GM21825 (cell line): Measurements from ENCODE around the gene ATP7B.
"Not testable (repeated sequence)": the region's sequence is repeated elsewhere in the genome, so short reads cannot be mapped to it uniquely, and the experiment has no call there.

Source experiments
- ATAC-seq: cut with Tn5 transposase; IDR thresholded peaks from one replicate; pipeline ENCODE4 v1.9.1; 2021; ENCODE audit warnings: mild to moderate bottlenecking, moderate library complexity; ENCODE audit not compliant: unreplicated experiment

ATP7B gene

GRCh38 chr13:52010890-52011631 lies at the start of gene ATP7B:
TSS of gene ATP7B (minus strand) at chr13:52011450. CDS start at chr13:52011337, 113 bp downstream.
- ATAC-seq = no peak

GRCh38 chr13:52053460-52053859 lies 42.2 kb upstream of the ATP7B start:
- no peak for ATAC-seq

- no peak for ATAC-seq
Observed at GRCh38 chr13:52051400-52051799, 40.1 kb upstream of the ATP7B start.

- no peak for ATAC-seq
Observed at GRCh38 chr13:52048516-52048915, 37.3 kb upstream of the ATP7B start.

- no peak for ATAC-seq
Observed at GRCh38 chr13:52047463-52047862, 36.2 kb upstream of the ATP7B start.

- no peak for ATAC-seq
Observed at GRCh38 chr13:52043675-52044074, 32.4 kb upstream of the ATP7B start.

- no peak for ATAC-seq
Observed at GRCh38 chr13:52036037-52036436, 24.8 kb upstream of the ATP7B start.

GRCh38 chr13:52034616-52035226 lies 23.5 kb upstream of the ATP7B start:
- ATAC-seq = no peak

GRCh38 chr13:52033039-52033438 lies 21.8 kb upstream of the ATP7B start:
- ATAC-seq = no peak

GRCh38 chr13:52030401-52030800 lies 19.2 kb upstream of the ATP7B start:
- not testable (repeated sequence) for ATAC-seq

- ATAC-seq = no peak
Observed at GRCh38 chr13:52029569-52029968, 18.3 kb upstream of the ATP7B start.

- no peak for ATAC-seq
Observed at GRCh38 chr13:52027832-52028231, 16.6 kb upstream of the ATP7B start.

GRCh38 chr13:52026246-52026626 lies 15.0 kb upstream of the ATP7B start:
- no peak for ATAC-seq

GRCh38 chr13:52025475-52026245 lies 14.4 kb upstream of the ATP7B start:
- ATAC-seq = no peak

- no peak for ATAC-seq
Observed at GRCh38 chr13:52024481-52024880, 13.2 kb upstream of the ATP7B start, which contains the start of gene UTP14C. TSS of gene UTP14C (plus strand) at chr13:52024691. CDS start at chr13:52028805, 4,114 bp downstream.

- no peak for ATAC-seq
Observed at GRCh38 chr13:52022356-52022755, 11.1 kb upstream of the ATP7B start.

GRCh38 chr13:52020191-52020590 lies 8.9 kb upstream of the ATP7B start:
- no peak for ATAC-seq

GRCh38 chr13:52016296-52016695 lies 5.0 kb upstream of the ATP7B start:
- no peak for ATAC-seq

GRCh38 chr13:52012512-52012836 lies 1.2 kb upstream of the ATP7B start:
- no peak for ATAC-seq

- peak; percentile 99 for ATAC-seq
Observed at GRCh38 chr13:52011632-52012511, 622 bp upstream of the ATP7B start, which contains the start of gene ALG11. TSS of gene ALG11 (plus strand) at chr13:52012398. CDS start at chr13:52012419, 21 bp downstream.

- no peak for ATAC-seq
Observed at GRCh38 chr13:52009946-52010345, 1.3 kb downstream of the ATP7B start.
